Activated naive CD4-positive, alpha-beta T cell treated with anti-CD3 and anti-CD28 coated beads for 36 hours (primary cell): ENCODE data around the gene MYOG. TPM values are rescaled to one million over a fixed set of nuclear protein-coding genes. Genes with fewer than 3 reads are reported as not detected.

Source experiments
- CTCF ChIA-PET: fragments of 350-600 bp; sonication (Branson Sonifier 250); formaldehyde crosslinking; loops from one replicate; lab custom pipeline; 2021; ENCODE audit warnings: antibody characterized with exemption; lab: Charles Lee
- DNase-seq: peaks from one replicate; pipeline ENCODE4 v3.0.0-alpha.2; 2020
- H3K27ac Mint-ChIP-seq: one replicate; pipeline ENCODE4 v1.8.0; 2021; ENCODE audit warnings: mild to moderate bottlenecking, mixed read lengths
- H3K27me3 Mint-ChIP-seq: one replicate; pipeline ENCODE4 v1.8.0; 2021; ENCODE audit warnings: low read depth, mixed read lengths
- H3K36me3 Mint-ChIP-seq: one replicate; pipeline ENCODE4 v1.8.0; 2021; ENCODE audit warnings: low read depth, mixed read lengths
- H3K4me1 Mint-ChIP-seq: one replicate; pipeline ENCODE4 v1.8.0; 2021; ENCODE audit warnings: low read depth, mixed read lengths
- H3K4me3 Mint-ChIP-seq: one replicate; pipeline ENCODE4 v1.8.0; 2021; ENCODE audit warnings: mild to moderate bottlenecking, moderate library complexity, mixed read lengths
- H3K9me3 Mint-ChIP-seq: one replicate; pipeline ENCODE4 v1.8.0; 2021; ENCODE audit warnings: mixed read lengths
- intact Hi-C: fragments of 100-400 bp; cut with micrococcal nuclease; formaldehyde crosslinking; loops from one replicate; pipeline ENCODE4 v1.15.1; 2023
- total RNA-seq, 2 experiments: library from RNA; stranded (reverse); gene quantifications; one replicate each; pipeline ENCODE4 v1.2.3, GENCODE V29; 2021

Gene MYOG
- total RNA-seq, 2 experiments from 2014 or later = not detected

GRCh38 chr1:203083463-203083921 is 2.3 kb downstream of the MYOG start:
- no peaks in the 10 kb centered on the region for H3K4me1 Mint-ChIP-seq
- H3K36me3 Mint-ChIP-seq = no peaks in the 10 kb centered on the region
- DNase-seq = no peak
- CTCF ChIA-PET = interaction anchor here (0.6 to 1.3 kb wide), 6 partner anchors 9 to 133 kb away, joined by 3 to 5 read pairs (median 3); no protein-coding TSS in a partner anchor
- H3K27ac Mint-ChIP-seq = no peak overlapping the region
- H3K4me3 Mint-ChIP-seq = no peak overlapping the region
- intact Hi-C loops = no loop called here
- peaks cover 3% of the 10 kb centered on the region for H3K27me3 Mint-ChIP-seq
- H3K9me3 Mint-ChIP-seq = no peaks in the 10 kb centered on the region

- Mint-ChIP-seq H3K27me3 (peaks cover 3% of the 10 kb centered on the region), H3K27ac (no peak overlapping the region), H3K4me3 (no peak overlapping the region), H3K9me3 (no peaks in the 10 kb centered on the region), H3K36me3 (no peaks in the 10 kb centered on the region), H3K4me1 (no peaks in the 10 kb centered on the region)
- intact Hi-C loops = no loop called here
- DNase-seq = no peak
- CTCF ChIA-PET = interaction anchor here (0.6 to 1.3 kb wide), 6 partner anchors 9 to 255 kb away, joined by 3 to 5 read pairs (median 3); no protein-coding TSS in a partner anchor
These were observed 3.0 kb downstream of the MYOG start for GRCh38 chr1:203082571-203083462.

GRCh38 chr1:203082231-203082505 is 3.6 kb downstream of the MYOG start:
- CTCF ChIA-PET = interaction anchor here (0.8 to 0.9 kb wide), 2 partner anchors 91 to 138 kb away, joined by 3 read pairs; no protein-coding TSS in a partner anchor

GRCh38 chr1:203081465-203082230 is 4.2 kb downstream of the MYOG start:
- Mint-ChIP-seq H3K36me3 (no peaks in the 10 kb centered on the region), H3K4me1 (no peaks in the 10 kb centered on the region), H3K9me3 (no peaks in the 10 kb centered on the region), H3K27ac (no peak overlapping the region), H3K4me3 (no peak overlapping the region), H3K27me3 (peaks cover 10% of the 10 kb centered on the region)
- DNase-seq = no peak
- intact Hi-C loops = no loop called here
- CTCF ChIA-PET = interaction anchor here (0.8 to 1.3 kb wide), 3 partner anchors 91 to 139 kb away, joined by 3 read pairs; no protein-coding TSS in a partner anchor

More at GRCh38 chr1:203082231-203082505, 3.6 kb downstream of the MYOG start:
- DNase-seq = no peak
- no peak overlapping the region for H3K27ac Mint-ChIP-seq
- H3K4me1 Mint-ChIP-seq = no peaks in the 10 kb centered on the region
- no peaks in the 10 kb centered on the region for H3K36me3 Mint-ChIP-seq
- peaks cover 9% of the 10 kb centered on the region for H3K27me3 Mint-ChIP-seq
- no peak overlapping the region for H3K4me3 Mint-ChIP-seq
- intact Hi-C loops = no loop called here
- H3K9me3 Mint-ChIP-seq = no peaks in the 10 kb centered on the region

GRCh38 chr1:203080456-203080855 is 5.4 kb downstream of the MYOG start:
- no peak for DNase-seq
- H3K4me1 Mint-ChIP-seq = peaks cover 4% of the 10 kb centered on the region
- H3K9me3 Mint-ChIP-seq = no peaks in the 10 kb centered on the region
- intact Hi-C loops = no loop called here
- H3K27me3 Mint-ChIP-seq = peaks cover 15% of the 10 kb centered on the region
- no peak overlapping the region for H3K4me3 Mint-ChIP-seq
- CTCF ChIA-PET = interaction anchor here (1.3 to 2.4 kb wide), 2 partner anchors 41 to 136 kb away, joined by 3 to 6 read pairs; no protein-coding TSS in a partner anchor
- no peak overlapping the region for H3K27ac Mint-ChIP-seq
- H3K36me3 Mint-ChIP-seq = no peaks in the 10 kb centered on the region

- no peak overlapping the region for H3K27ac Mint-ChIP-seq
- DNase-seq = no peak
- peaks cover 4% of the 10 kb centered on the region for H3K4me1 Mint-ChIP-seq
- H3K4me3 Mint-ChIP-seq = no peak overlapping the region
- CTCF ChIA-PET = no interaction called here
- intact Hi-C loops = no loop called here
- H3K9me3 Mint-ChIP-seq = no peaks in the 10 kb centered on the region
- peaks cover 24% of the 10 kb centered on the region for H3K27me3 Mint-ChIP-seq
- H3K36me3 Mint-ChIP-seq = no peaks in the 10 kb centered on the region
These were observed 7.3 kb downstream of the MYOG start for GRCh38 chr1:203078478-203078877.

GRCh38 chr1:203077956-203078355 is 7.9 kb downstream of the MYOG start:
- intact Hi-C loops = no loop called here
- H3K4me3 Mint-ChIP-seq = no peak overlapping the region
- no peaks in the 10 kb centered on the region for H3K9me3 Mint-ChIP-seq
- H3K4me1 Mint-ChIP-seq = peaks cover 4% of the 10 kb centered on the region
- CTCF ChIA-PET = interaction anchor here (0.5 kb wide), 1 partner anchor 131 kb away, joined by 4 read pairs; no protein-coding TSS in a partner anchor
- no peaks in the 10 kb centered on the region for H3K36me3 Mint-ChIP-seq
- no peak for DNase-seq
- no peak overlapping the region for H3K27ac Mint-ChIP-seq
- peaks cover 27% of the 10 kb centered on the region for H3K27me3 Mint-ChIP-seq

GRCh38 chr1:203077367-203077766 is 8.4 kb downstream of the MYOG start:
- Mint-ChIP-seq H3K9me3 (no peaks in the 10 kb centered on the region), H3K4me3 (no peak overlapping the region), H3K4me1 (peaks cover 4% of the 10 kb centered on the region), H3K27ac (no peak overlapping the region), H3K27me3 (peaks cover 27% of the 10 kb centered on the region), H3K36me3 (no peaks in the 10 kb centered on the region)
- intact Hi-C loops = no loop called here
- CTCF ChIA-PET = interaction anchor here (0.5 to 2.0 kb wide), 3 partner anchors 38 to 131 kb away, joined by 4 to 10 read pairs (median 4); no protein-coding TSS in a partner anchor
- no peak for DNase-seq

- H3K27ac Mint-ChIP-seq = no peak overlapping the region
- intact Hi-C loops = no loop called here
- CTCF ChIA-PET = interaction anchor here (2.0 kb wide), 1 partner anchor 36 kb away, joined by 10 read pairs; no protein-coding TSS in a partner anchor
These were observed 9.7 kb downstream of the MYOG start for GRCh38 chr1:203076031-203076511.

GRCh38 chr1:203075236-203076030 is 10.4 kb downstream of the MYOG start:
- no peaks in the 10 kb centered on the region for H3K36me3 Mint-ChIP-seq
- intact Hi-C loops = no loop called here
- H3K27me3 Mint-ChIP-seq = peaks cover 27% of the 10 kb centered on the region
- no peak overlapping the region for H3K27ac Mint-ChIP-seq
- H3K4me1 Mint-ChIP-seq = peaks cover 4% of the 10 kb centered on the region
- CTCF ChIA-PET = interaction anchor here (2.0 kb wide), 1 partner anchor 36 kb away, joined by 10 read pairs; no protein-coding TSS in a partner anchor
- no peak overlapping the region for H3K4me3 Mint-ChIP-seq
- H3K9me3 Mint-ChIP-seq = no peaks in the 10 kb centered on the region
- no peak for DNase-seq

More at GRCh38 chr1:203076031-203076511, 9.7 kb downstream of the MYOG start:
- H3K36me3 Mint-ChIP-seq = no peaks in the 10 kb centered on the region
- DNase-seq = no peak
- peak overlapping the region; percentile 5 for H3K4me3 Mint-ChIP-seq
- peaks cover 27% of the 10 kb centered on the region for H3K27me3 Mint-ChIP-seq
- H3K9me3 Mint-ChIP-seq = no peaks in the 10 kb centered on the region
- peaks cover 4% of the 10 kb centered on the region for H3K4me1 Mint-ChIP-seq

GRCh38 chr1:203074610-203075009 is 11.2 kb downstream of the MYOG start:
- H3K4me1 Mint-ChIP-seq = peaks cover 4% of the 10 kb centered on the region
- intact Hi-C loops = no loop called here
- CTCF ChIA-PET = no interaction called here
- no peak for DNase-seq
- peaks cover 23% of the 10 kb centered on the region for H3K27me3 Mint-ChIP-seq
- H3K4me3 Mint-ChIP-seq = no peak overlapping the region
- H3K27ac Mint-ChIP-seq = no peak overlapping the region
- no peaks in the 10 kb centered on the region for H3K9me3 Mint-ChIP-seq
- no peaks in the 10 kb centered on the region for H3K36me3 Mint-ChIP-seq
